ENCODE results near the gene ARL17B. TPM values are rescaled to one million over a fixed set of nuclear protein-coding genes. Genes with fewer than 3 reads are reported as not detected.
"Not testable (repeated sequence)": the region's sequence is repeated elsewhere in the genome, so short reads cannot be mapped to it uniquely, and the experiment has no call there.

ARL17B gene
- total and polyA plus RNA-seq, 2 of the 8 experiments (the other 6 are each of a cell fraction or from before 2014, with no cell fraction given), result 5.4 to 21.6 TPM

GRCh38 chr17:46276728-46277479 is 84.7 kb downstream of the ARL17B start:
- H3K36me3 ChIP-seq (ENCODE audit: control insufficient read depth in 2 of 4, insufficient read depth in 4 of 4, low read length in 3 of 4), result not testable (repeated sequence)

More at GRCh38 chr17:46276728-46277479, 84.7 kb downstream of the ARL17B start:
- not testable (repeated sequence) for H2BK5ac ChIP-seq (ENCODE audit: low read depth, low read length); H2AK5ac ChIP-seq (ENCODE audit: low read depth, low read length); H3K9ac ChIP-seq (replicated peaks in 1 of 4; ENCODE audit: extremely low read depth in 1 of 4, low read depth in 3 of 4, low read length in 3 of 4); H2BK15ac ChIP-seq (ENCODE audit: low read length); H2BK12ac ChIP-seq (ENCODE audit: low read depth, low read length); H2BK20ac ChIP-seq (ENCODE audit: low read length); H3K18ac ChIP-seq (ENCODE audit: extremely low read depth, low read length); H3K27me3 ChIP-seq (replicated peaks in 1 of 4; ENCODE audit: control insufficient read depth in 3 of 4, extremely low read depth in 1 of 4, insufficient read depth in 3 of 4, low read length in 3 of 4); H3K79me1 ChIP-seq (ENCODE audit: low read depth, low read length); H3K56ac ChIP-seq (replicated peaks; ENCODE audit: insufficient read length, low read depth, low read length); H3K4me3 ChIP-seq (ENCODE audit: extremely low read depth in 1 of 4, insufficient read depth in 2 of 4, low read depth in 3 of 4, low read length in 4 of 4); H3K27ac ChIP-seq (ENCODE audit: low read depth, low read length); H3K4me2 ChIP-seq (ENCODE audit: insufficient read depth in 1 of 2, low read depth in 2 of 2, low read length in 2 of 2); H4K5ac ChIP-seq (ENCODE audit: insufficient read length, low read depth, low read length); H3K14ac ChIP-seq (ENCODE audit: insufficient read length); FAIRE-seq; H3K4me1 ChIP-seq (replicated peaks in 1 of 4; ENCODE audit: control insufficient read depth in 3 of 4, insufficient read depth in 4 of 4, low read length in 3 of 4); H3K79me2 ChIP-seq (ENCODE audit: control insufficient read depth in 1 of 2, insufficient read depth in 2 of 2, low read length in 2 of 2); H4K8ac ChIP-seq (ENCODE audit: extremely low read depth, insufficient read depth, low read length); H4K91ac ChIP-seq (replicated peaks; ENCODE audit: insufficient read length, low read length); H3K23me2 ChIP-seq (ENCODE audit: low read depth, low read length); H3K23ac ChIP-seq (ENCODE audit: insufficient read length); H3K4ac ChIP-seq (replicated peaks; ENCODE audit: insufficient read length, low read depth, low read length); H4K20me1 ChIP-seq (replicated peaks in 1 of 2; ENCODE audit: control insufficient read depth in 1 of 2, insufficient read depth in 2 of 2, low read length in 2 of 2); H2AFZ ChIP-seq (ENCODE audit: low read length); H3K9me3 ChIP-seq (ENCODE audit: insufficient read depth in 2 of 2, low read depth in 1 of 2, low read length in 1 of 2); H2BK120ac ChIP-seq (replicated peaks; ENCODE audit: low read depth, low read length)
- ChIA-PET CTCF (ENCODE audit: partially characterized antibody) (interaction anchor here (0.7 to 2.3 kb wide), 8 partner anchors 9 to 684 kb away, joined by 3 to 12 read pairs (median 3); no protein-coding TSS in a partner anchor), POLR2A (ENCODE audit: partially characterized antibody) (interaction anchor here (0.6 to 1.2 kb wide), 3 partner anchors 9 to 218 kb away, joined by 3 to 4 read pairs (median 3); no protein-coding TSS in a partner anchor)
- peak in 1 of 2 experiments; percentile 53 for DNase-seq (ENCODE audit: low read depth in 1 of 2, low spot score in 2 of 2)
- 87% methylated on average over 3 of the region's 3 CpGs; no CpG with 5 or more reads in 1 of the 2 experiments for WGBS, 2 experiments (ENCODE audit: extremely low coverage in 1 of 2, insufficient coverage in 1 of 2, insufficient read length in 1 of 2, insufficient replicate concordance in 2 of 2, low coverage in 1 of 2, low lambda C conversion rate in 2 of 2, missing lambda C conversion rate in 1 of 2)
